ENCODE results near the gene STXBP6.
A peak's percentile ranks its signal among the peaks of the same experiment; 100 is the strongest.
"Not testable (repeated sequence)": the region's sequence is repeated elsewhere in the genome, so short reads cannot be mapped to it uniquely, and the experiment has no call there.

STXBP6 gene

GRCh38 chr14:24982472-24983155, 67.3 kb downstream of the STXBP6 start:
- peak; percentile 93 for DNase-seq

GRCh38 chr14:24979725-24980239, 70.2 kb downstream of the STXBP6 start:
- no peak for DNase-seq

- no peak for DNase-seq
Observed at GRCh38 chr14:24978862-24979724, 70.9 kb downstream of the STXBP6 start.

GRCh38 chr14:24976602-24977001, 73.3 kb downstream of the STXBP6 start:
- no peak for DNase-seq

GRCh38 chr14:24975393-24975792, 74.6 kb downstream of the STXBP6 start:
- no peak for DNase-seq

- DNase-seq: no peak
Observed at GRCh38 chr14:24974591-24975374, 75.2 kb downstream of the STXBP6 start.

GRCh38 chr14:24972844-24973243, 77.1 kb downstream of the STXBP6 start:
- no peak for DNase-seq

GRCh38 chr14:24971255-24971654, 78.7 kb downstream of the STXBP6 start:
- DNase-seq: no peak

GRCh38 chr14:24966579-24966964, 83.4 kb downstream of the STXBP6 start:
- no peak for DNase-seq

GRCh38 chr14:24965934-24966578, 83.9 kb downstream of the STXBP6 start:
- DNase-seq: peak; percentile 31

- no peak for DNase-seq
Observed at GRCh38 chr14:24965578-24965933, 84.4 kb downstream of the STXBP6 start.

GRCh38 chr14:24964591-24964990, 85.4 kb downstream of the STXBP6 start:
- peak; percentile 63 for DNase-seq

GRCh38 chr14:24964048-24964447, 85.9 kb downstream of the STXBP6 start:
- no peak for DNase-seq

GRCh38 chr14:24962118-24962517, 87.8 kb downstream of the STXBP6 start:
- DNase-seq: not testable (repeated sequence)

GRCh38 chr14:24960816-24961215, 89.1 kb downstream of the STXBP6 start:
- no peak for DNase-seq

- no peak for DNase-seq
Observed at GRCh38 chr14:24959791-24960331, 90.1 kb downstream of the STXBP6 start.

- no peak for DNase-seq
Observed at GRCh38 chr14:24958271-24958670, 91.7 kb downstream of the STXBP6 start.

- DNase-seq: no peak
Observed at GRCh38 chr14:24957814-24958213, 92.1 kb downstream of the STXBP6 start.

- no peak for DNase-seq
Observed at GRCh38 chr14:24956104-24956503, 93.8 kb downstream of the STXBP6 start.

GRCh38 chr14:24954700-24955037, 95.3 kb downstream of the STXBP6 start:
- DNase-seq: no peak

GRCh38 chr14:24954037-24954699, 95.8 kb downstream of the STXBP6 start:
- DNase-seq: no peak
